ENCODE results near the gene UBD.

- TF ChIP-seq, protein P1, sequence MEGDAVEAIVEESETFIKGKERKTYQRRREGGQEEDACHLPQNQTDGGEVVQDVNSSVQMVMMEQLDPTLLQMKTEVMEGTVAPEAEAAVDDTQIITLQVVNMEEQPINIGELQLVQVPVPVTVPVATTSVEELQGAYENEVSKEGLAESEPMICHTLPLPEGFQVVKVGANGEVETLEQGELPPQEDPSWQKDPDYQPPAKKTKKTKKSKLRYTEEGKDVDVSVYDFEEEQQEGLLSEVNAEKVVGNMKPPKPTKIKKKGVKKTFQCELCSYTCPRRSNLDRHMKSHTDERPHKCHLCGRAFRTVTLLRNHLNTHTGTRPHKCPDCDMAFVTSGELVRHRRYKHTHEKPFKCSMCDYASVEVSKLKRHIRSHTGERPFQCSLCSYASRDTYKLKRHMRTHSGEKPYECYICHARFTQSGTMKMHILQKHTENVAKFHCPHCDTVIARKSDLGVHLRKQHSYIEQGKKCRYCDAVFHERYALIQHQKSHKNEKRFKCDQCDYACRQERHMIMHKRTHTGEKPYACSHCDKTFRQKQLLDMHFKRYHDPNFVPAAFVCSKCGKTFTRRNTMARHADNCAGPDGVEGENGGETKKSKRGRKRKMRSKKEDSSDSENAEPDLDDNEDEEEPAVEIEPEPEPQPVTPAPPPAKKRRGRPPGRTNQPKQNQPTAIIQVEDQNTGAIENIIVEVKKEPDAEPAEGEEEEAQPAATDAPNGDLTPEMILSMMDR (IDR thresholded peaks at IDR 0.05; ENCODE audit: insufficient read depth, low read length): no peak
- no peak for TF ChIP-seq GABPA (IDR thresholded peaks at IDR 0.05; ENCODE audit: low read depth)
- TF ChIP-seq SPI1 (IDR thresholded peaks at IDR 0.05; ENCODE audit: borderline replicate concordance, low read depth): no peak
- no peak for TF ChIP-seq POLR2AphosphoS5 (IDR thresholded peaks at IDR 0.05; ENCODE audit: low read depth)
These were observed 12.0 kb downstream of the UBD start for GRCh38 chr6:29547573-29547972.
